Right ventricle myocardium inferior (tissue), 1 donor: ENCODE measurements around the gene SCAPER. TPM values are rescaled to one million over a fixed set of nuclear protein-coding genes. Genes with fewer than 3 reads are reported as not detected.

Experiments
- ATAC-seq: fragments of 200-7000 bp; cut with Tn5 transposase; one replicate; pipeline ENCODE4 v1.9.1; 2020; ENCODE audit warnings: mild to moderate bottlenecking, moderate library complexity
- DNase-seq: peaks from one replicate; pipeline ENCODE4 v3.0.0; 2021; ENCODE audit errors: missing footprints
- intact Hi-C: fragments of 100-400 bp; cut with DNase I; formaldehyde crosslinking; loops from one replicate; pipeline ENCODE4 v1.11.0; 2022
- total RNA-seq: library from RNA; stranded (reverse); fragmentation: NEBNext Ultra II Directional; extraction: Animal tissue kit (Norgen Biotek cat#: 25700); gene quantifications from one replicate; pipeline ENCODE4 v1.2.1, GENCODE V29; 2021
- donor health status: DM: no; HTN: yes; CAD: no; lungs with severe emphysema.

Gene SCAPER
- total RNA-seq, 1 donor from 2014 or later: 47.6 TPM

DNA sequence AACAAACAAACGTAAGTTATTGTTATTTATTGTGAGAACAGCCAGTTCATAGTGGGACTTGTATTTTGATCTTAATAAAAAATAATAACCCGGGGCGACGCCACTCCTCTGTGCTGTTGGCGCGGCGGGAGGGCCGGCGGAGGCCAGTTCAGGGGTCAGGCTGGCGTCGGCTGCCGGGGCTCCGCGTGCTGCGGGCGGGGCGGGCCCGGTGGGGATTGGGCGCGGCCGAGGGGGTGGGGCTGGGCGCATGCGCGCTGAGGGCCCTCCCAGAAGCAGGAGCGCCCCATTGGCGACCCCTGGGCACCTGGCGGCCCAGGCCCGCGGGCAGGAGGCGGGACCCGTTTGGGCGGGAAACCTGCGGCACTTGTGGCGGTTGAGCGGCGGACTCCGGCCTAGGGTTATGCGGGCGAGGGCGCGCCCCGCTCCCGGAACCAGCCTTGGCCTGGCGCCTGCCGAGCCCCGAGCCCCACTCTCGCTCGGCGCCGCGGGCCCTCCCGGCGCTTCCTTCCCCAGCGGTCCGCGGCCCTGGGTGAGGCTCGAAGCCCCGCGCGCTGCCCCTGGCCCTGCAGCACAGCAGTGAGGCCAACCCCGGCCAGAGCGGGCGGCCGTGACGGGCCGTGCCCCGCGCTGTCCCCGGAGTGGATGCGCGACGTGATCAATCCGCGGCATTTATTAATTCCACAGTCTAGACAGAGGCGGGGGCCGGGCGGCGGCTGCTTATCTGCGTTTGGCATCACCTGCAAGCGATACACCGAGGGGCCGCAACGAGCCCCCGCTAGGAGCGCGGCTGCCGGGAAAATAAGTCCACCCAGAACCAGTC lies 562.5 kb downstream of the SCAPER start:
- ATAC-seq (no peak), DNase-seq (no peak)
- intact Hi-C loops: no loop called here

- ATAC-seq (no peak), DNase-seq (no peak)
- intact Hi-C loops: no loop called here
These were observed 563.1 kb downstream of the SCAPER start for GRCh38 chr15:76342058-76342381.

DNA sequence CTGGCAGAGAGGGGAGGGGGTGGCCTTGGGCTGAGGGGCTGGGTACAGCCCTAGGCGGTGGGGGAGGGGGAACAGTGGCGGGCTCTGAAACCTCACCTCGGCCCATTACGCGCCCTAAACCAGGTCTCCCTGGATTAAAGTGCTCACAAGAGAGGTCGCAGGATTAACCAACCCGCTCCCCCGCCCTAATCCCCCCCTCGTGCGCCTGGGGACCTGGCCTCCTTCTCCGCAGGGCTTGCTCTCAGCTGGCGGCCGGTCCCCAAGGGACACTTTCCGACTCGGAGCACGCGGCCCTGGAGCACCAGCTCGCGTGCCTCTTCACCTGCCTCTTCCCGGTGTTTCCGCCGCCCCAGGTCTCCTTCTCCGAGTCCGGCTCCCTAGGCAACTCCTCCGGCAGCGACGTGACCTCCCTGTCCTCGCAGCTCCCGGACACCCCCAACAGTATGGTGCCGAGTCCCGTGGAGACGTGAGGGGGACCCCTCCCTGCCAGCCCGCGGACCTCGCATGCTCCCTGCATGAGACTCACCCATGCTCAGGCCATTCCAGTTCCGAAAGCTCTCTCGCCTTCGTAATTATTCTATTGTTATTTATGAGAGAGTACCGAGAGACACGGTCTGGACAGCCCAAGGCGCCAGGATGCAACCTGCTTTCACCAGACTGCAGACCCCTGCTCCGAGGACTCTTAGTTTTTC lies 563.6 kb downstream of the SCAPER start:
- ATAC-seq: no peak
- intact Hi-C loops: no loop called here
- DNase-seq: no peak

DNA sequence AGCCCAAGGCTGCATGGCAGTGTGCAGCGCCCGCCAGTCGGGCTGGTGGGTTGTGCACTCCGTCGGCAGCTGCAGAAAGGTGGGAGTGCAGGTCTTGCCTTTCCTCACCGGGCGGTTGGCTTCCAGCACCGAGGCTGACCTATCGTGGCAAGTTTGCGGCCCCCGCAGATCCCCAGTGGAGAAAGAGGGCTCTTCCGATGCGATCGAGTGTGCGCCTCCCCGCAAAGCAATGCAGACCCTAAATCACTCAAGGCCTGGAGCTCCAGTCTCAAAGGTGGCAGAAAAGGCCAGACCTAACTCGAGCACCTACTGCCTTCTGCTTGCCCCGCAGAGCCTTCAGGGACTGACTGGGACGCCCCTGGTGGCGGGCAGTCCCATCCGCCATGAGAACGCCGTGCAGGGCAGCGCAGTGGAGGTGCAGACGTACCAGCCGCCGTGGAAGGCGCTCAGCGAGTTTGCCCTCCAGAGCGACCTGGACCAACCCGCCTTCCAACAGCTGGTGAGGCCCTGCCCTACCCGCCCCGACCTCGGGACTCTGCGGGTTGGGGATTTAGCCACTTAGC lies 564.3 kb downstream of the SCAPER start:
- intact Hi-C loops: no loop called here
- DNase-seq: no peak
- no peak for ATAC-seq

GRCh38 chr15:76340198-76340802 lies 564.8 kb downstream of the SCAPER start:
- intact Hi-C loops: no loop called here
- DNase-seq (no peak), ATAC-seq (peak; percentile 21)

GRCh38 chr15:76339305-76340197 lies 565.6 kb downstream of the SCAPER start:
- ATAC-seq: no peak
- DNase-seq: no peak
- intact Hi-C loops: no loop called here

GRCh38 chr15:76338486-76339304 lies 566.4 kb downstream of the SCAPER start:
- DNase-seq: no peak
- intact Hi-C loops: no loop called here
- ATAC-seq: no peak

- DNase-seq (peak; percentile 72), ATAC-seq (no peak)
- intact Hi-C loops: no loop called here
These were observed 567.2 kb downstream of the SCAPER start for GRCh38 chr15:76337696-76338485.

GRCh38 chr15:76337059-76337695 lies 568.0 kb downstream of the SCAPER start:
- intact Hi-C loops: no loop called here
- no peak for DNase-seq
- no peak for ATAC-seq

GRCh38 chr15:76336254-76337058 lies 568.7 kb downstream of the SCAPER start, which contains the start of gene ISL2:
Gene ISL2 (plus strand): TSS chr15:76336773. CDS start chr15:76336884, 111 bp downstream.
- ATAC-seq (no peak), DNase-seq (peak; percentile 85)
- intact Hi-C loops: no loop called here

DNA sequence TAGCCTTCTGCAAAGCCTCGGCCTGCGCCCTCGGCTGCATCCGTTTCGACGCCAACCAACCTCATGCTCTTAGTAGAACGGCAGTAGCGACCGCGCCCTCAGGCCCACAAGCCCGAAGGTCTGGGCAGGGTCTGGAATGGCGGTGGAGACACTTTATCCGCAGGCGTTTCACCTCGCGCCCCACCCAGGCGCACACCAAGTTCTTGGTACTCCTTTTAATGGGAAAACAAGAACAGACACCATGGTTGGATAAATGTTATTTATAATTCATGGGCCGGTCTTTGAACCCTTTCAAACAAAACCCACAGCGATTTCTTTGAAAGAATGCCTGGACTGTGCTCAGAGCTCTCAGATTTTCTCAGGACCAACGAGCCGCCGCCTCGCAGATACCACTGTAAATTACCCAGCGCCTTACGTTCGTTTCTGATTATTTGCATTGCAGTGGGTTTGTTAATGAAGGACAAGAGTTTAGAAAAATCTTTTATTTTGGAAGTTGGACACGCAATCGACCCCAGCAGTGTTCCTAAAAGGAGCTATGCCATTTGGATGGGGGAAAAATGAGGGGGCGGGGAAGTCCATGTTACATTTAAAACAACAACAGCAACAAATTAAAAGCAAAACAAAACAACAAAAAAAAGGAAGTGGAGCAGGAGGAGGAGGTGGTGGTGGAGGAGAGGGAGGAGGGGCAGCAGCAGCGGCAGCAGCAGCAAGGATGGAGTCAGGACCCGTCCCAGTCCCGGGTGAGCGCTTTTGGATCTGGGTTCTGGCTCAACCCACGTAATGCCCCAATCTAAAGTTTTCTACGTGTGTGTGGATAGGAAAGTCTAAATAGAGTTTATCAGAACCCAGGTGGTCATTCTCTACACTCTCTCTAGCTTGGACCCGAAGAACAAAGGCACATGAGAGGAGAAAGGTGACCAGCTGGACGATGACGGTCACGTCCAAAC lies 569.6 kb downstream of the SCAPER start:
- ATAC-seq: no peak
- DNase-seq: no peak
- intact Hi-C loops: no loop called here

DNA sequence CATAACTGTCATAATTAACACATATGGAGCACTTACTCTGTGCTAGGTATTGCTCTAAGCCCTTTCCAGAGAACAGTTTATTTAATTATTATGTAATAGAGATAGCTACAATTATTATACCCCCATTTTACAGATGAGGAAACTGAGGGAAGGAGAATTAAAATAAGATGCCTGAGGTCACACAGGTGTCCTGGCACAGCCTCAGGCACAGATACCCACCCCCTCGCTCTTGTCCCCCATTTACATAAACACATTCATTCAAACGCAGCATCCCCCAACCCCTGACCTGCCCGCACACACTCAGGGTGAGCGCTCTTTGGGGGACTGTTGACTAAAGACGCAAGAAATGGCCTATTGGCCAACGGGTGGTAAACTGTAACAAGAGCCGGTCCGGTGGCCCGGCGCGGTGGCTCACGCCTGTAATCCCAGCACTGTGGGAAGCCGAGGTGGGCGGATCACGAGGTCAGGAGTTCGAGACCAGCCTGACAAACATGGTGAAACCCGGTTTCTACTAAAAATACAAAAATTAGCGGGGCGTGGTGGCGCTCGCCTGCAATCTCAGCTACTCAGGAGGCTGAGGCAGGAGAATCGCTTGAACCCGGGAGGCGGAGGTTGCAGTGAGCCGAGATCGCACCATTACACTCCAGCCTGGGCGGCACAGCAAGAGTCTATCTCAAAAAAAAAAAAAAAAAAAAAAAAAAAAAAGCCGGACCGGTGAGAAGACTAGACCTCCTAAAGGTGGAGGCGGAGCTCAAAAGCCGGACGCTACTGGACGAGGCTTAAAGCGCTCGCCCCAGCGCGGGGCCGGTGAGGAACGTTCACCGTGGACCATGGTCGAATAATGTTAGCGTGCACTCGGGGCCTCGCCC lies 570.5 kb downstream of the SCAPER start:
- no peak for DNase-seq
- no peak for ATAC-seq
- intact Hi-C loops: no loop called here

GRCh38 chr15:76333720-76334437 lies 571.3 kb downstream of the SCAPER start:
- peak; percentile 23 for ATAC-seq
- intact Hi-C loops: no loop called here
- no peak for DNase-seq
